ENCODE measurements around the gene SPRR1B.
"Not testable (repeated sequence)": the region's sequence is repeated elsewhere in the genome, so short reads cannot be mapped to it uniquely, and the experiment has no call there.

The SPRR1B gene

GRCh38 chr1:153001382-153001781 is 29.6 kb upstream of the SPRR1B start, which contains the start of gene SPRR3:
SPRR3 (plus strand) TSS chr1:153001749; CDS start chr1:153003021, 1,272 bp downstream.
- Histone ChIP-seq H3K4me3 (ENCODE audit: low read length) (no peak within 1 kb of the TSS), H3K36me3 (ENCODE audit: control insufficient read depth, low read depth, low read length) (no peaks in the 10 kb centered on the region), H3K27ac (ENCODE audit: low read length) (no peak within 1 kb of the TSS), H3K9me3 (ENCODE audit: control insufficient read depth, low read depth, low read length) (no peaks in the 10 kb centered on the region), H3K27me3 (ENCODE audit: control insufficient read depth, insufficient read depth, low read length) (no peaks in the 10 kb centered on the region), H3K9ac (ENCODE audit: low read length) (no peak within 1 kb of the TSS), H3K4me1 (ENCODE audit: control insufficient read depth, low read depth, low read length) (no peaks in the 10 kb centered on the region)

- H3K36me3 ChIP-seq (ENCODE audit: control insufficient read depth, low read depth, low read length); H3K27me3 ChIP-seq (ENCODE audit: control insufficient read depth, insufficient read depth, low read length); H3K27ac ChIP-seq (ENCODE audit: low read length); H3K9ac ChIP-seq (ENCODE audit: low read length); H3K4me1 ChIP-seq (ENCODE audit: control insufficient read depth, low read depth, low read length); H3K4me3 ChIP-seq (ENCODE audit: low read length): not testable (repeated sequence)
- peaks cover 13% of the 10 kb centered on the region for H3K9me3 ChIP-seq (ENCODE audit: control insufficient read depth, low read depth, low read length)
Measured at GRCh38 chr1:153011235-153011758, 19.7 kb upstream of the SPRR1B start.

- not testable (repeated sequence) for H3K4me3 ChIP-seq (ENCODE audit: low read length); H3K36me3 ChIP-seq (ENCODE audit: control insufficient read depth, low read depth, low read length); H3K27ac ChIP-seq (ENCODE audit: low read length); H3K4me1 ChIP-seq (ENCODE audit: control insufficient read depth, low read depth, low read length); H3K9me3 ChIP-seq (ENCODE audit: control insufficient read depth, low read depth, low read length); H3K9ac ChIP-seq (ENCODE audit: low read length); H3K27me3 ChIP-seq (ENCODE audit: control insufficient read depth, insufficient read depth, low read length)
Measured at GRCh38 chr1:153021829-153022228, 9.2 kb upstream of the SPRR1B start.

GRCh38 chr1:153022340-153022739 is 8.7 kb upstream of the SPRR1B start:
- H3K9ac ChIP-seq (ENCODE audit: low read length); H3K4me1 ChIP-seq (ENCODE audit: control insufficient read depth, low read depth, low read length); H3K27me3 ChIP-seq (ENCODE audit: control insufficient read depth, insufficient read depth, low read length); H3K36me3 ChIP-seq (ENCODE audit: control insufficient read depth, low read depth, low read length); H3K27ac ChIP-seq (ENCODE audit: low read length); H3K4me3 ChIP-seq (ENCODE audit: low read length); H3K9me3 ChIP-seq (ENCODE audit: control insufficient read depth, low read depth, low read length): not testable (repeated sequence)

GRCh38 chr1:153023109-153023508 is 7.9 kb upstream of the SPRR1B start:
- Histone ChIP-seq H3K4me3 (ENCODE audit: low read length) (no peak overlapping the region), H3K27ac (ENCODE audit: low read length) (no peak overlapping the region), H3K4me1 (ENCODE audit: control insufficient read depth, low read depth, low read length) (peaks cover 4% of the 10 kb centered on the region), H3K9ac (ENCODE audit: low read length) (no peak overlapping the region), H3K36me3 (ENCODE audit: control insufficient read depth, low read depth, low read length) (no peaks in the 10 kb centered on the region), H3K9me3 (ENCODE audit: control insufficient read depth, low read depth, low read length) (no peaks in the 10 kb centered on the region), H3K27me3 (ENCODE audit: control insufficient read depth, insufficient read depth, low read length) (no peaks in the 10 kb centered on the region)

GRCh38 chr1:153024413-153024812 is 6.6 kb upstream of the SPRR1B start:
- peaks cover 4% of the 10 kb centered on the region for H3K4me1 ChIP-seq (ENCODE audit: control insufficient read depth, low read depth, low read length)
- no peaks in the 10 kb centered on the region for H3K36me3 ChIP-seq (ENCODE audit: control insufficient read depth, low read depth, low read length)

GRCh38 chr1:153025797-153026196 is 5.2 kb upstream of the SPRR1B start:
- Histone ChIP-seq H3K4me1 (ENCODE audit: control insufficient read depth, low read depth, low read length) (peaks cover 4% of the 10 kb centered on the region), H3K9ac (ENCODE audit: low read length) (no peak overlapping the region), H3K27ac (ENCODE audit: low read length) (no peak overlapping the region), H3K36me3 (ENCODE audit: control insufficient read depth, low read depth, low read length) (no peaks in the 10 kb centered on the region), H3K9me3 (ENCODE audit: control insufficient read depth, low read depth, low read length) (no peaks in the 10 kb centered on the region), H3K27me3 (ENCODE audit: control insufficient read depth, insufficient read depth, low read length) (no peaks in the 10 kb centered on the region), H3K4me3 (ENCODE audit: low read length) (no peak overlapping the region)

More at GRCh38 chr1:153024413-153024812, 6.6 kb upstream of the SPRR1B start:
- H3K9ac ChIP-seq (ENCODE audit: low read length) = no peak overlapping the region
- H3K4me3 ChIP-seq (ENCODE audit: low read length) = no peak overlapping the region
- no peaks in the 10 kb centered on the region for H3K27me3 ChIP-seq (ENCODE audit: control insufficient read depth, insufficient read depth, low read length)
- no peak overlapping the region for H3K27ac ChIP-seq (ENCODE audit: low read length)
- H3K9me3 ChIP-seq (ENCODE audit: control insufficient read depth, low read depth, low read length) = no peaks in the 10 kb centered on the region

- Histone ChIP-seq H3K9ac (ENCODE audit: low read length) (no peak overlapping the region), H3K4me1 (ENCODE audit: control insufficient read depth, low read depth, low read length) (no peaks in the 10 kb centered on the region), H3K36me3 (ENCODE audit: control insufficient read depth, low read depth, low read length) (no peaks in the 10 kb centered on the region), H3K9me3 (ENCODE audit: control insufficient read depth, low read depth, low read length) (no peaks in the 10 kb centered on the region), H3K27me3 (ENCODE audit: control insufficient read depth, insufficient read depth, low read length) (no peaks in the 10 kb centered on the region), H3K4me3 (ENCODE audit: low read length) (no peak overlapping the region), H3K27ac (ENCODE audit: low read length) (no peak overlapping the region)
Measured at GRCh38 chr1:153028766-153029165, 2.2 kb upstream of the SPRR1B start.

GRCh38 chr1:153032073-153032472 is 1.1 kb downstream of the SPRR1B start:
- Histone ChIP-seq H3K27me3 (ENCODE audit: control insufficient read depth, insufficient read depth, low read length) (no peaks in the 10 kb centered on the region), H3K27ac (ENCODE audit: low read length) (no peak overlapping the region), H3K36me3 (ENCODE audit: control insufficient read depth, low read depth, low read length) (no peaks in the 10 kb centered on the region), H3K9me3 (ENCODE audit: control insufficient read depth, low read depth, low read length) (no peaks in the 10 kb centered on the region), H3K4me3 (ENCODE audit: low read length) (no peak overlapping the region), H3K4me1 (ENCODE audit: control insufficient read depth, low read depth, low read length) (no peaks in the 10 kb centered on the region), H3K9ac (ENCODE audit: low read length) (no peak overlapping the region)

- H3K4me3 ChIP-seq (ENCODE audit: low read length) = no peak overlapping the region
- no peaks in the 10 kb centered on the region for H3K4me1 ChIP-seq (ENCODE audit: control insufficient read depth, low read depth, low read length)
- no peaks in the 10 kb centered on the region for H3K9me3 ChIP-seq (ENCODE audit: control insufficient read depth, low read depth, low read length)
- H3K27me3 ChIP-seq (ENCODE audit: control insufficient read depth, insufficient read depth, low read length) = no peaks in the 10 kb centered on the region
- H3K27ac ChIP-seq (ENCODE audit: low read length) = no peak overlapping the region
- no peaks in the 10 kb centered on the region for H3K36me3 ChIP-seq (ENCODE audit: control insufficient read depth, low read depth, low read length)
- H3K9ac ChIP-seq (ENCODE audit: low read length) = no peak overlapping the region
Measured at GRCh38 chr1:153032677-153033308, 1.8 kb downstream of the SPRR1B start.

- Histone ChIP-seq H3K27ac (ENCODE audit: low read length) (no peak overlapping the region), H3K4me1 (ENCODE audit: control insufficient read depth, low read depth, low read length) (no peaks in the 10 kb centered on the region), H3K27me3 (ENCODE audit: control insufficient read depth, insufficient read depth, low read length) (no peaks in the 10 kb centered on the region), H3K36me3 (ENCODE audit: control insufficient read depth, low read depth, low read length) (no peaks in the 10 kb centered on the region), H3K4me3 (ENCODE audit: low read length) (no peak overlapping the region), H3K9me3 (ENCODE audit: control insufficient read depth, low read depth, low read length) (no peaks in the 10 kb centered on the region), H3K9ac (ENCODE audit: low read length) (no peak overlapping the region)
Measured at GRCh38 chr1:153035211-153035610, 4.2 kb downstream of the SPRR1B start.

- H3K9ac ChIP-seq (ENCODE audit: low read length) = no peak within 1 kb of the TSS
- H3K4me3 ChIP-seq (ENCODE audit: low read length) = no peak within 1 kb of the TSS
- no peaks in the 10 kb centered on the region for H3K4me1 ChIP-seq (ENCODE audit: control insufficient read depth, low read depth, low read length)
- H3K36me3 ChIP-seq (ENCODE audit: control insufficient read depth, low read depth, low read length) = no peaks in the 10 kb centered on the region
- H3K27ac ChIP-seq (ENCODE audit: low read length) = no peak within 1 kb of the TSS
- no peaks in the 10 kb centered on the region for H3K27me3 ChIP-seq (ENCODE audit: control insufficient read depth, insufficient read depth, low read length)
- no peaks in the 10 kb centered on the region for H3K9me3 ChIP-seq (ENCODE audit: control insufficient read depth, low read depth, low read length)
Measured at GRCh38 chr1:153040950-153041631, 10.1 kb downstream of the SPRR1B start, which contains the start of gene SPRR2D. SPRR2D (minus strand) TSS chr1:153041120; CDS start chr1:153040346, 774 bp downstream.
